Effector memory CD8-positive, alpha-beta T cell (primary cell): ENCODE results near the gene DIS3L2.
"Not testable (repeated sequence)": the region's sequence is repeated elsewhere in the genome, so short reads cannot be mapped to it uniquely, and the experiment has no call there.

Source experiments
- ATAC-seq: fragments of 150-1000 bp; cut with Tn5 transposase; replicated peaks from 2 replicates; pipeline ENCODE4 v1.10.0; 2021; ENCODE audit warnings: mild to moderate bottlenecking, moderate library complexity
- DNase-seq, 3 experiments: peaks; one replicate each; pipeline ENCODE4 v3.0.0; 2021
- H3K27ac Mint-ChIP-seq, 2 donors: one replicate each; pipeline ENCODE4 v1.8.0; 2022; ENCODE audit warnings: mild to moderate bottlenecking in 2 of 2, mixed read lengths in 2 of 2, moderate library complexity in 2 of 2
- H3K27me3 Mint-ChIP-seq, 2 donors: one replicate each; pipeline ENCODE4 v1.8.0; 2022; ENCODE audit warnings: mixed read lengths in 2 of 2
- H3K36me3 Mint-ChIP-seq: one replicate; pipeline ENCODE4 v1.8.0; 2022; ENCODE audit warnings: mild to moderate bottlenecking, moderate library complexity, mixed read lengths; ENCODE audit not compliant: insufficient read depth
- H3K4me1 Mint-ChIP-seq, 2 donors: one replicate each; pipeline ENCODE4 v1.8.0; 2022; ENCODE audit warnings: low read depth in 2 of 2, mixed read lengths in 2 of 2
- H3K4me3 Mint-ChIP-seq, 2 donors: one replicate each; pipeline ENCODE4 v1.8.0; 2022; ENCODE audit warnings: mild to moderate bottlenecking in 2 of 2, mixed read lengths in 2 of 2, moderate library complexity in 2 of 2
- H3K9me3 Mint-ChIP-seq, 2 donors: one replicate each; pipeline ENCODE4 v1.8.0; 2022; ENCODE audit warnings: mixed read lengths in 2 of 2

DIS3L2 gene

DNA sequence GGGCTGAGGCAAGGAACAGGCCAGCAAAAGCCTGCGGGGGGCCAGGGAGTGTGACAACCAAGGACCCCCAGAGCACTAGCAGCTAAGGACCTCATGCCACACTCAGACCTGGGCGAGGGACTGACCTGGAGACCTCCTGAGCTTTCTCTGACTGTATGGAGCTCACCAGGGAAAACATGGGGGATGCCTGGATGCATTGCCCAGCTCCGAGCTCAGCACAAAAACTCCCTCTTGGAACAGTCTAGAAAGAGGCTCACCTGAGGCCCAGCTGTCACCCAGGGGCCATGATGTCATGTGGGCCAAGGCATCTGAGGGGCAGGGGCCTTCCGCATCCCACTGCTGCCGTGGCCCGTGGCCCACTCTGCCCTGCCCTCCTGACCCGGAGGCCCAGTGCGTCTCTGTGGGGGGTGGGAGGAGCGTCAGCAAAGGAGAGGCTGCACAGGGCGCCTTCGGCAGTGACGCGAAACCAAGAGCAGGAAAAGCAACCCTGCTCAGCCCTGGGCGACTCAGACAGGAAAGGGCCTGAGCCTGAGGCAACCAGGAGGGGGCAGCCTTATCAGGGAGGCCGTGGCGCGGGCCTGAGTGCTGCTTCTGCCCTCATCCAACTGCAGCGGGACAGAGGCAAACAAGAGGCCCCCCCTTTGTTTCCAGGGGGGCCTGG is 359.8 kb downstream of the DIS3L2 start:
- peaks cover 17 to 36% of the 10 kb centered on the region in 2 donors for H3K4me1 Mint-ChIP-seq

DNA sequence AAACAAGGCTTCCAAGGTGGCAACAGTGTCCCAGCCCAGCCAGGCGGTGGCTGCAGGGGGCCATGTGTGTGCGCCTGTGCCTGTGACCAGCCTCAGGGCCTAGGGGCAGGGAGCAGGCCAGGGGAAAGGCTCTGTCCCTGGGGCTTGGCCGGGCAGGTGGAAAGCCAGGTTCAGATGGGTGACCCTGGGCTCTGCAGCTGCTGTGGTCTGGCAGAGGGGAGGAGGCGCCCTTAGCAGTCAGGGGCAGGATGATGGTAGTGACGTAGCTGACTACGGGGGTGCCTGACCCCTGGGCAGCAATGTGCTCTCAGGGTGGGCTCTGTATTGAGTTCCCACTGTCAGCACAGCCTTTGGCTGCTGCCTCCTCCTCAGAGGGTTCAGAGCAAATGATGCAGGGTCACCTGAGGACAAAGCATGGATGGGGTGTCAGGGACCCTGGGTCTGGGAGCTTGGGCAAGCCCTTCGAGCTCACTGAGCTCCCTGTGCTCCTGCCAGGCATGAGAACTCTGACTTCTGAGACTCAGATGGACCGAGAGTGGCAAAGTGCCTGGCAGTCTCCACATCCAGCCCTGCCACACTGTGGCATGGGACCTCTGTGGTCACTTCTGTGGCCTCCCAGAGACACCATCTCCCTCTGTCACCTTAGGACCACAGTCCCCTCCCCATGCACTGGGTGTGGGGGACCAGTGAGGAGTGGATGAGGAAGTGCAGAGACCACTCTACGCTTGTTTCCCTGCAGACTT is 360.5 kb downstream of the DIS3L2 start:
- no peaks in the 10 kb centered on the region for H3K27me3 Mint-ChIP-seq
- peaks cover 6% of the 10 kb centered on the region for H3K36me3 Mint-ChIP-seq
- peaks cover 12 to 30% of the 10 kb centered on the region in 2 donors for H3K4me1 Mint-ChIP-seq
- DNase-seq, result no peak
- peak overlapping the region in 1 of 2 donors; percentile 21 for H3K4me3 Mint-ChIP-seq
- peak overlapping the region; percentile 85 to 88 for H3K27ac Mint-ChIP-seq
- no peak for ATAC-seq
- no peaks in the 10 kb centered on the region for H3K9me3 Mint-ChIP-seq

More for the DNA sequence above, 359.8 kb downstream of the DIS3L2 start:
- ATAC-seq (peak; percentile 63), DNase-seq (no peak)
- Mint-ChIP-seq H3K36me3 (peaks cover 6% of the 10 kb centered on the region), H3K9me3 (no peaks in the 10 kb centered on the region), H3K4me3 (no peak overlapping the region), H3K27me3 (no peaks in the 10 kb centered on the region), H3K27ac (peak overlapping the region in 1 of 2 donors; percentile 85)

DNA sequence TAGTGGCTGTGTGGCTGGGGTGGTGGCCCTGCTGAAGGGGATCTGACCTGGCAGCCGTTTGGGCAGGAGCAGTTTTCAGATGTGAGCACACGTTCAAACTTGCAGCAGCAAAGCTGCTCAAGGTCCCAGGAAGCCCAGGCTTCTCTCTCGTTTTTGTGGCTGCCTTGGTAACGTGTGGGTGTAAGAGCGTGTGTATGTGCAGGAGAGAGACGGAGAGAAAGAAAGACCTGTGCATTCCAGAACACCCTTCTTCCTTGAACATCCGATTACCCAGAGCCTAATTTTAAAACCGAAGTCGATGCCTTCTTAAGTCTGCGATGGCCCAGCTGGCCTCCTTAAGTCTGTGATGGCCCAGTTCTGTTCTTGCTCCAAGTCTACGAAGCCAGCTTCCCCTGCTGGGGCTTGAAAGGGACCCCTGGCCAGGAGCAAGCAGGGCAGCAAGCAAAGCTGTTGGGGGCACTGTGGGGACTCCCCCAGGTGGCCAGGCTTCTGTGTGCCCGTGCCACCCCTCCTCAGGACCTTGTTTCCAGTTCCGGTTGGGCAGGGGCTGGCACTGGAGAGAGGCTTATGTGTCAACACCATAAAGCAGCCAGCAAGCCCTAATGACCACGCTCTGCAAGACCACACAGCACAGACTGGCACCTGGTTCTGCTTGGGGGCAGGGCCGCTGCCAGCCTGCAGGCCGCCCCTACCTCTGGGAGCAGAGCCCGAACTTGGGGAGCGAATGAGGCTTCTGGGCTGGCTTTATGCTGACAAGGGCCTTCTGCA is 361.2 kb downstream of the DIS3L2 start:
- H3K27ac Mint-ChIP-seq, result peak overlapping the region; percentile 85 to 88
- H3K9me3 Mint-ChIP-seq, result no peaks in the 10 kb centered on the region
- DNase-seq (no peak), ATAC-seq (no peak)
- H3K4me3 Mint-ChIP-seq, result peak overlapping the region in 1 of 2 donors; percentile 21
- H3K4me1 Mint-ChIP-seq, result peaks cover 15 to 30% of the 10 kb centered on the region in 2 donors
- peaks cover 7% of the 10 kb centered on the region for H3K36me3 Mint-ChIP-seq
- H3K27me3 Mint-ChIP-seq, result no peaks in the 10 kb centered on the region

DNA sequence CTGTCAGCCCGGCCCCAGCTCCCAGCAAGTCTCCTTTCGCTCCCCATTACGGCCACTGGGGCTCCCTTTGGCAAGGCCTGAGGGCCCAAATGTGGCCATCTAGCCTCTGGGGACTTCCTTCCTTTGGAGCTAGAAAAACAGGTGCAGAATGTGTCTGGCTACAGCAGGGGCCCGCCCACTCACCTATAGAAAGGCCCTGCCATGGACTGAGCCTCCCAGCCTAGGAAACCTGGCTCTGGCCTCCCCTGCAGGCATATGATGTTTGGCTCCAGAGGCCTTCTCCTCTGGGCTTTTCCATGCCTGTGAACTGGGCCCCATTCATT is 361.8 kb downstream of the DIS3L2 start:
- Mint-ChIP-seq H3K9me3 (no peaks in the 10 kb centered on the region), H3K4me1 (peaks cover 15 to 29% of the 10 kb centered on the region in 2 donors), H3K27ac (peak overlapping the region in 1 of 2 donors; percentile 88), H3K36me3 (peaks cover 7% of the 10 kb centered on the region), H3K27me3 (no peaks in the 10 kb centered on the region), H3K4me3 (no peak overlapping the region)
- no peak for ATAC-seq
- no peak for DNase-seq

DNA sequence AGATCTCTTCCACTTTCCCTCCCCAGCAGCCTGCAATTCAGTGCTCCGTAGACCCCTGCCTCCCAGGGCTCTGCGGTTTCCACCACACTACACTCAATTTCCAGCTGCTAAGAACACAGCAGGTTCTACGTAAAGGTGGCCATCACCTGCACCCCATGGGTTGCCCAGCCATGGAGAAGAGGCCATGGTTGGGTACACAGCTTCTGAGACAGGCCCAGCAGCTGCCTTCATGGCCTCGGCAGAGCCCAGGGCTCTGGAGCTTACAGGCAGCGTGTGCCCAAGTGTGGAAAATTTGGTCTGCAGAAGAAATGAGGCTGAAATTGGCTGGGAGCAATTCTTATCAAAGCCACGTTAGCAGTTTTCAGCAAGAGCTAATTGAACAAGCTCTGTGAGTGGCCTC is 362.5 kb downstream of the DIS3L2 start:
- not testable (repeated sequence) for ATAC-seq, DNase-seq, H3K4me3 Mint-ChIP-seq, H3K9me3 Mint-ChIP-seq, H3K27me3 Mint-ChIP-seq, H3K36me3 Mint-ChIP-seq
- peaks cover 15 to 27% of the 10 kb centered on the region in 2 donors for H3K4me1 Mint-ChIP-seq
- H3K27ac Mint-ChIP-seq, result peak overlapping the region in 1 of 2 donors; percentile 52

DNA sequence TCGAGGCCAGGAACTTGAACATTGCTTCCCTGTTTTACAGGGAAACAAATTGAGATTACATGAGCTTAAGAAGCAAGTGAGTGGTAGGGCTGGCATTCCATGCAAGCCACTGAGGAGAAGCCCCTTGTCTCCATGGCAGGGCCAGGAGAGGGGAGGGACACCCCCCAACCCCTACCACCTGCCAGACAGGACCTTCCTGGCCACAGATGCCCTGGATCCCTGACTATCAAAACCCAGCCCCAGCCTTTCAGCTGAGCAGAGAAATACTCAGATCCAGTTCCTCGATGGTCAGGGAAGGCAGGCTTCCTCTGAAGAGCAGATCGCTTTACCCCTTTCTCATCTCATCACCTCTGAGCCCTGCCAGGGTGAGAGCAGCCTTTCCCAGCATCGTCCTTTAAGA is 363.3 kb downstream of the DIS3L2 start:
- Mint-ChIP-seq H3K4me1 (peaks cover 13 to 22% of the 10 kb centered on the region in 2 donors), H3K9me3 (no peaks in the 10 kb centered on the region), H3K4me3 (no peak overlapping the region), H3K27ac (peak overlapping the region in 1 of 2 donors; percentile 52), H3K27me3 (no peaks in the 10 kb centered on the region), H3K36me3 (peaks cover 7% of the 10 kb centered on the region)
- no peak for DNase-seq
- ATAC-seq, result no peak

DNA sequence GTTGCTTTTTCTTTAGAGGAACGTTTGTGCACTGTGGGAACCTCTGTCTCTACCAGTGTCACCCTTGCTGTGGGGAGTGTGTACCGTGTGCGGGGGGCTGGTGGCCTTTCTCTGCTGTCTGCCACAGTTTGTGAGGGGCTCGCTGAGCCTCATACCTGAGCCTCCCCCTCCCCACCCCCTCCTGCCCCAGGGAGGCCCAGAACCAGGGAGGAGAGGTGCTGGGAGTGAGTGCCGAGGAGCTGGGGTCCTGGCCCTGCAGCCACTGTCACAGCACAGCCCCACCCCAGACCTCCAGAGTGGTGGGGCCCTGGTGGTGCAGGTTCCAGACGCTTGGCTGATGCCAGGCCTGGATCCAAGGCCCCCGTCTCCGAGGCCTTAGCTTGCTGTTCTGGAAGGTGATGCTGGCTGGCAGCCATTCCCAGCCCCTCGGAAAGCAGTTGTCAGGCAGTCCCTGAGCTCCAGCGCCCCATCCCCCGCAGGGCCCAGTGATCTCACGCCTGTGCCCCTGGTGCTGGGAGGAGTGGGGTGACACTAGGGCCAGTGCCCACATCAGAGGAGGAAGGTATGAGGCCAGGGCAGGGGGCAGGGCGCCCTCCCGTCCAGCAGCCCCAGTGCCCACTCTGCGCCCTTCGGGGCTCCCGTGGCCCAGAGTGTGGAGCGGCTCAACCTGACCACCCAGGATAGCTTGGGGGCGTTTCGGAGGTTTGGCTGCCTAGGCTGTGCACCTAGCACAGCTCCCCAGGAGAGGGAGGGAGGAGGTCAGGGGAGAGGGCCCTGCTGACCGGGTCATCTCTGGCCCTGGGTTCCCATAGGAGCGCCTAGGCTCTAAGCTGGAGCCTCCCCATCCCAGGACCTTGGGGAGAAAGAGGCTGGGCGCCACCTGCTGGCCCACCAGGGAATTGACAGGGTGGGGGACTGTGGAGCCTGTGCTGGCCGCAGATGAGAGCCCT is 364.1 kb downstream of the DIS3L2 start:
- DNase-seq (peak; percentile 42 to 53 (median 47)), ATAC-seq (peak; percentile 40)
- peaks cover 8 to 22% of the 10 kb centered on the region in 2 donors for H3K4me1 Mint-ChIP-seq
- H3K36me3 Mint-ChIP-seq, result peaks cover 7% of the 10 kb centered on the region
- H3K9me3 Mint-ChIP-seq, result no peaks in the 10 kb centered on the region
- no peak overlapping the region for H3K4me3 Mint-ChIP-seq
- no peak overlapping the region for H3K27ac Mint-ChIP-seq
- no peaks in the 10 kb centered on the region for H3K27me3 Mint-ChIP-seq

DNA sequence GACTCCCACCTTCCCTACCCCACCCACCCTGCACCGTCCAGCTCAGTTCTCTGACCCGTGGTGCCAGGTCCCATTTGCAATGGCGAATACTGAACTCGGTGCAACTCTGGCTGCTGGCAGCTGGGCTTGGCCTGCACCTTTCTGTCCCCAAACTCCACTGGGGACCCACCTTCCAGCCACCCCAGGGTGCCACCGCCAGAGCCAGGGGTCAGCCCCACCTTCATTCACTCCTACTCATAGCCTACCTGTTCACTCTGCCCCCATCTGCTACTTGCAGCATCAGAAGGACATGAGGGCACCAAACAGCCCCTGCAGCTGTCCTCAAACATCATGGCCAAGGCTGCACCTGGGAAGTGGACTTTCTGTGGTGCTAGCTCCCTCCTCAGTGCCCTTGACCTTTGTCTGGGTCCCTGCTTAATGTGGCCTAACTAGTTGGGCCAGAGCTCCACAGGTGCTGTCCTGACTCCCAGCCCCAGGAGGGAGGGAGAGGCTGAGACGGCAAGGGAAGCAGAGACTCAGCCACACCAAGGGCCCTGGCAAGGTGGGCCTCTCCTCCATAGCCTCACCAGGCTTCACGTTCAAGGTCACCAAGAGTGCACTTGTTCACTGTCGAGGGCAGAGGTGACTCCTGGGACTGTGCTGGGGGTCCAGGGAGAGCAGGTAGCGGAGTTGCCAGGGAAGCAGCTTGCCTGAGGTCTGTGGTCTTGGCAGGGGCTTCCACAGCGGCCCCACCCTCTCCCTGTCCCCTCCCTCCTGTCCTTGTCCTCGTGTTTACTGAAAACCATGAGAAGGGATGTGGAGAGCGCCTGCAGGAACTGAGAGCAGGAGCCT is 365.0 kb downstream of the DIS3L2 start:
- not testable (repeated sequence) for ATAC-seq

DNA sequence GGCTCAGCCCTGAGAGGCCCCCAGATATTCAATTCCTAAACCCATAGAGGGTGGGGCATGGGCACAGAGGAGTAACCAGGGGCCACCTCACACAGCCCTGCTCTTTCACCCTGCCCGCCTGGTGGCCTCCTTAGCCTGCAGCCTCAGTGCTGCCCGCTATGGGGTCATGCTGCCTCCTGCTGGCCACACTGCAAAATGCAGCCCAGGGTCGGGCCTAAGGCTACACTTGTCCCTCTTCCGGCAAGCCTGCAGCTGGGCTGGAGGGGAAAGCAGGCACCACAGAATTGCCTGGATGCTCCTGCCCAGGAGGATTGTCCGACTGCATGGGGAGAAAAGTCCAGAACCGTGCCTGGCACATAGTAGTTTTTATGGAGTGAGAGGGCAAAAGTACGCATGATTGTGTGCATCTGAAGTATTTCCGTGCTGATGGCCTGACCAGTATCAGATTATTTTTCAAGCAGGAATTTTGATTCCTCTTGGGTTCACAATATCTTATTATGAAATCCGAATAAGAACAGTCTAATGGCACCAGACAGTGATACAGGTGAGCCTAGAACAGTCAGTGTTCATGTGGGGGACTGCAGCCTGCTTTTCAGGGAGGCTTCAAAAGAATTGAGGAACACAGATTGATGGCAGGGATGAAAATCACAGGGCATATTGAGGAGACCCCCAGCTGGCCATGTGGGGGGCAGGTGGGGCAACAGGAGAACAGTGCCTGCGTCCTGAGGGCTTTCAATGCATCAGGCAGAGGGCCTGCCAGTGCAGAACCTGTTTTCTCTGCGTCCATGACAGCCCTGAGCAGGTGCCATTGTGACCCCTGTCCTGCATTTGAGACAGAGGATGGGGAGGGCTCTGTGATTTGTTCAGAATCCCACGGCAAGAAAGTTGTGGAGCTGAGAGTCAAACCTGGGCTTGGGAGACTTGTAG is 365.9 kb downstream of the DIS3L2 start:
- ATAC-seq (peak; percentile 96), DNase-seq (peak; percentile 85 to 92 (median 85))
- Mint-ChIP-seq H3K4me3 (no peak overlapping the region), H3K27ac (peak overlapping the region in 1 of 2 donors; percentile 33), H3K9me3 (no peaks in the 10 kb centered on the region), H3K4me1 (peaks cover 7 to 8% of the 10 kb centered on the region in 2 donors), H3K36me3 (peaks cover 7% of the 10 kb centered on the region), H3K27me3 (no peaks in the 10 kb centered on the region)

More for the DNA sequence above, 365.0 kb downstream of the DIS3L2 start:
- H3K4me3 Mint-ChIP-seq, H3K36me3 Mint-ChIP-seq, DNase-seq, H3K27me3 Mint-ChIP-seq, H3K9me3 Mint-ChIP-seq: not testable (repeated sequence)
- Mint-ChIP-seq H3K27ac (peak overlapping the region in 1 of 2 donors; percentile 62), H3K4me1 (peaks cover 8 to 15% of the 10 kb centered on the region in 2 donors)

DNA sequence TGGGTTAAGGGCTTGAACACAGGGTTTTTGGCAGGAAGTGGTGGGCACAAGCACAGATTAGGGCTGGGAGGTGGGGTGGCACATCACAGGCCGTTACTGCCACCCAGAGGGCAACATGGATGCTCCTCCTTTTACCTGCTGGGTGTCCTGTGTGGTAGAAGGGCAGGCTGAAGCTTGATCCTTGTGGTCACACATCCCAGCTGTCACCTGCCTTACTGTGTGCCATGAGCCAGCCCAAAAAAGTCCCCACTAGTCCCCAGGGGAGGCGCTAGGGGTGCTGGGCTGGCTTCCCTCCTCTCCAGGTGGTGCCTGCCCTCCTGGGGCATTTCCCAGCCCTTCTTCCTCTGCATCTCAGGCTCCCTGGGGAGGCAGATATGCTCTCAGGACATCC is 366.5 kb downstream of the DIS3L2 start:
- Mint-ChIP-seq H3K4me3 (no peak overlapping the region), H3K9me3 (no peaks in the 10 kb centered on the region), H3K36me3 (peaks cover 7% of the 10 kb centered on the region), H3K27ac (no peak overlapping the region), H3K27me3 (no peaks in the 10 kb centered on the region), H3K4me1 (peaks cover 3 to 5% of the 10 kb centered on the region in 2 donors)
- ATAC-seq (no peak), DNase-seq (no peak)
